GM12878 (cell line): ENCODE data around the gene HBA2. TPM values are rescaled to one million over a fixed set of nuclear protein-coding genes. Genes with fewer than 3 reads are reported as not detected.
A peak's percentile ranks its signal among the peaks of the same experiment; 100 is the strongest.

Source experiments
- ATAC-seq: fragments of 200-7000 bp; cut with Tn5 transposase; 3 replicates; pipeline ENCODE4 v1.9.1; 2020; ENCODE audit warnings: mild to moderate bottlenecking, moderate library complexity
- BruUV-seq: library from RNA; stranded (reverse); fragments of 400-500 nt; replicated peaks from 2 replicates; lab custom pipeline; 2021; lab: Mats Ljungman, UMichigan
- CTCF ChIA-PET: fragments of 300-600 bp; sonication (Branson Sonifier 250); formaldehyde crosslinking; extraction: SDS; loops from one replicate; lab custom pipeline; 2021; ENCODE audit warnings: inconsistent platforms; lab: Yijun Ruan, JAX
- POLR2A ChIA-PET: fragments of 350-600 bp; formaldehyde crosslinking; extraction: SDS; loops from one replicate; lab custom pipeline; 2021; ENCODE audit warnings: inconsistent platforms; lab: Charles Lee
- RAD21 ChIA-PET: fragments of 300-600 bp; sonication (Branson Sonifier 250); formaldehyde crosslinking; loops from one replicate; lab custom pipeline; 2023; ENCODE audit warnings: antibody characterized with exemption; ENCODE audit not compliant: unreplicated experiment; lab: Charles Lee
- SMC1A ChIA-PET: fragments of 300-600 bp; sonication (Branson Sonifier 250); formaldehyde crosslinking; loops from one replicate; lab custom pipeline; 2023; ENCODE audit not compliant: unreplicated experiment, uncharacterized antibody; lab: Charles Lee
- DNase-seq: peaks from one replicate; pipeline ENCODE4 v3.0.0-alpha.2; 2011; ENCODE audit warnings: low read depth, low spot score
- FAIRE-seq: peaks from 3 replicates; lab custom pipeline; 2011; peaks lifted over from hg19 to GRCh38; lab: Jason Lieb, UNC
- H2AFZ ChIP-seq: 2 replicates; pipeline ENCODE4 v1.6.0; 2011; ENCODE audit warnings: low read depth, low read length, control low read depth; ENCODE audit not compliant: control insufficient read depth
- H3K27ac ChIP-seq: 2 replicates; pipeline ENCODE4 v1.5.1; 2011; ENCODE audit warnings: control low read depth; ENCODE audit not compliant: control insufficient read depth, insufficient read depth
- H3K27me3 ChIP-seq, 2 experiments: replicated peaks in 1 of 2; 2 replicates each; pipeline versions ENCODE4 v1.6.0 to v1.6.1; 2011; ENCODE audit warnings: low read length in 1 of 2; ENCODE audit not compliant: control insufficient read depth in 2 of 2, insufficient read depth in 2 of 2
- H3K36me3 ChIP-seq, 2 experiments: 2 replicates each; pipeline ENCODE4 v1.5.1; 2011; ENCODE audit warnings: low read length in 1 of 2; ENCODE audit not compliant: control insufficient read depth in 2 of 2, insufficient read depth in 2 of 2
- H3K4me1 ChIP-seq: 2 replicates; pipeline ENCODE4 v1.6.1; 2011; ENCODE audit warnings: mild to moderate bottlenecking, low read length, moderate library complexity, mixed read lengths; ENCODE audit not compliant: control insufficient read depth, insufficient read depth
- H3K4me2 ChIP-seq: 2 replicates; pipeline ENCODE4 v1.6.0; 2011; ENCODE audit warnings: control low read depth; ENCODE audit not compliant: control insufficient read depth, insufficient read depth
- H3K4me3 ChIP-seq: fragments of 200-600 bp; sonication (generic); 2 replicates; pipeline ENCODE4 v1.5.1; 2016
- H3K79me2 ChIP-seq: 2 replicates; pipeline ENCODE4 v1.6.0; 2011; ENCODE audit warnings: low read length; ENCODE audit not compliant: control insufficient read depth, insufficient read depth
- H3K9ac ChIP-seq: 2 replicates; pipeline ENCODE4 v1.8.0; 2011; ENCODE audit warnings: low read length, control low read depth, mixed read lengths; ENCODE audit not compliant: control insufficient read depth, insufficient read depth
- H3K9me3 ChIP-seq: replicated peaks from 3 replicates; pipeline ENCODE4 v1.5.1; 2011; ENCODE audit warnings: mild to moderate bottlenecking, low read length; ENCODE audit not compliant: control insufficient read depth, insufficient read depth
- H4K20me1 ChIP-seq: 2 replicates; pipeline ENCODE4 v1.6.0; 2011; ENCODE audit not compliant: control insufficient read depth, insufficient read depth
- BCL3 ChIP-seq: IDR thresholded peaks from 2 replicates; pipeline ENCODE4 v1.6.1; 2011; ENCODE audit warnings: borderline replicate concordance, low read depth, mild to moderate bottlenecking, moderate library complexity, low read length; ENCODE audit not compliant: insufficient read depth, poor library complexity, severe bottlenecking
- CREB1 ChIP-seq: IDR thresholded peaks from 2 replicates; pipeline ENCODE4 v1.6.1; 2012; ENCODE audit warnings: low read depth, mild to moderate bottlenecking, inconsistent platforms
- ETV6 ChIP-seq, 2 experiments: fragments of 450-650 bp in 1 of 2; IDR thresholded peaks in 1 of 2; conservative IDR thresholded peaks in 1 of 2; 2 replicates each; pipeline ENCODE4 v1.6.1; 2014; ENCODE audit warnings: antibody characterized with exemption in 1 of 2, borderline replicate concordance in 1 of 2, low read depth in 1 of 2, mild to moderate bottlenecking in 1 of 2, moderate library complexity in 1 of 2
- FOXM1 ChIP-seq: IDR thresholded peaks from 2 replicates; pipeline ENCODE4 v1.6.1; 2012; ENCODE audit warnings: low read depth, mild to moderate bottlenecking, inconsistent platforms, low read length, moderate library complexity
- GATAD2B ChIP-seq: fragments of 450-650 bp; conservative IDR thresholded peaks from 2 replicates; pipeline ENCODE4 v1.6.1; 2017; ENCODE audit warnings: low read depth, mild to moderate bottlenecking, moderate library complexity
- HCFC1 ChIP-seq: fragments of 150-350 bp; IDR thresholded peaks from 2 replicates; pipeline ENCODE4 v1.6.1; 2014; ENCODE audit warnings: low read length
- MTA2 ChIP-seq: fragments of 450-650 bp; IDR thresholded peaks from 2 replicates; pipeline ENCODE4 v1.6.1; 2016; ENCODE audit warnings: low read depth, mild to moderate bottlenecking, moderate library complexity
- NRF1 ChIP-seq: conservative IDR thresholded peaks from 2 replicates; pipeline ENCODE4 v1.6.1; 2011; ENCODE audit warnings: mild to moderate bottlenecking, low read depth, low read length, improper control_type of control experiment
- RAD51 ChIP-seq: fragments of 450-650 bp; IDR thresholded peaks from 2 replicates; pipeline ENCODE4 v1.6.1; 2016; ENCODE audit warnings: moderate library complexity, mild to moderate bottlenecking, inconsistent platforms
- ZBTB40 ChIP-seq: fragments of 450-650 bp; IDR thresholded peaks from 2 replicates; pipeline ENCODE4 v1.6.1; 2016; ENCODE audit warnings: mild to moderate bottlenecking, moderate library complexity, borderline replicate concordance
- WGBS: methylation state at CpG from one replicate; pipeline ENCODE4 v1.1.6; 2016; ENCODE audit warnings: low lambda C conversion rate; ENCODE audit not compliant: insufficient replicate concordance, insufficient coverage; ENCODE audit errors: missing lambda C conversion rate; 5-methylcytosine and 5-hydroxymethylcytosine counted together
- in situ Hi-C: fragments of 300-500 bp; cut with MboI; formaldehyde crosslinking; loops from 9 replicates; pipeline ENCODE4 v1.14.3; 2018; ENCODE audit warnings: mixed read lengths
- intact Hi-C: fragments of 100-400 bp; cut with micrococcal nuclease; formaldehyde crosslinking; loops from one replicate; pipeline ENCODE4 v1.14.2; 2022; ENCODE audit not compliant: unreplicated experiment
- polyA plus RNA-seq, 11 experiments: library from polyadenylated mRNA; depleted of rRNA in 4 of 11; unstranded in 6 of 11; stranded (reverse) in 5 of 11; fragments of >200 nt; fragmentation: Nextera tagmentation in 4 of 11; fragmentation: Illumina TruSeq in 1 of 11; extraction: Ambion mirVana in 4 of 11; extraction: Trizol in 1 of 11; gene quantifications; 1 replicate in 1 of 11; 2 replicates in 10 of 11; pipeline versions ENCODE4 v1.2.1 to v1.2.3, GENCODE V29; 2011 to 2016; ENCODE audit warnings: inconsistent platforms in 2 of 11, missing spikeins in 2 of 11, low read depth in 1 of 11
- total RNA-seq, 4 experiments: library from RNA; depleted of rRNA in 3 of 4; stranded (reverse); fragments of >200 nt in 3 of 4; fragmentation: Illumina TruSeq in 1 of 4; extraction: Trizol in 1 of 4; gene quantifications; 2 replicates each; pipeline versions ENCODE4 v1.2.1 to v1.2.3, GENCODE V29; 2013 to 2021
- TF ChIP-seq, protein P1 (sequence below): IDR thresholded peaks from 2 replicates; pipeline ENCODE4 v1.6.1; 2012; ENCODE audit warnings: low read depth, low read length, improper control_type of control experiment

Gene HBA2
- total and polyA plus RNA-seq, 10 of the 15 experiments (the other 5 are each of a cell fraction or from before 2014, with no cell fraction given): 0.30 to 0.96 (median 0.92) TPM; not detected in 7

DNA sequence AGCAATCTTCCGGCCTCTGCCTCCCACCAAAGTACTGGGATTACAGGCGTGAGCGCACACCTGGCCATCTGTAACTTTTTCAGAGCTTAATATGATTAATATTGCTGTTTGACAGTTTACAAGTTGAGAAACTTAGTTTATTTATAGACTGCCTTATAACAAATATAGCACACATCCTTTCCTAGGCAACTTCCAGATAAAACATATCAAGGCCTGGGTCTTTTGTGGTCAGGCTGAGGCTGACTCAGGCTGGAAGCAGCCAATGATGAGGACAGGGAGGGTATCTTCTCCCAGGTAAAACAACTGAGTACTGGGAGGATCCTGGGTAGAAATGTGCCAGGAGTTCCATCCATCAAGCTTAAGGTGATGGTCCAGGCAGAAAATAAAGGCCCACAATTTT lies 40.3 kb downstream of the HBA2 start (continued):
- TF ChIP-seq ZBTB40 (no peak), HCFC1 (no peak), FOXM1 (no peak), BCL3 (no peak)

DNA sequence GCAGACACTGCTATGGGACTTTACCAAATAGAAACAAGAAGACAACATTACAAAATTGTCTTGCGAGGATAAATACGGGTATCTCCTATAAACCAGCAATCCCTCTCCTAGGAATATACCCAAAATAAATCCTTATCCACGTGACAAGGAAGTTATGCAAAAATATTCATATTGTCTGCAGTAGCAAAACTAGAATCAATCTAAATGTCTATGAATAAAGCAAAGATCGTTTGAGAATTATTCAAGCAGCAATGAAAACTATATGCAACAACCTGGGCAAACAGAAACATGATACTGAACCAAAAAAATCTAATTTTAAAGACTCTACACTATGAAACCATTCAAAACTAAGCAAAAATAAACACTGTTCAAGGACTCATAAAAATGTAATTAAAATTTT lies 47.3 kb downstream of the HBA2 start:
- Histone ChIP-seq H4K20me1 (no peaks in the 10 kb centered on the region), H3K27ac (no peak overlapping the region), H3K4me3 (no peak overlapping the region), H3K9ac (no peak overlapping the region), H3K36me3 (peaks cover 11 to 33% of the 10 kb centered on the region in 2 experiments), H2AFZ (no peak overlapping the region), H3K9me3 (no peaks in the 10 kb centered on the region), H3K4me1 (no peaks in the 10 kb centered on the region), H3K27me3 (no peaks in the 10 kb centered on the region), H3K4me2 (no peak overlapping the region), H3K79me2 (peaks cover 1% of the 10 kb centered on the region)
- in situ Hi-C loops: no loop called here
- ATAC-seq: no peak
- DNase-seq: no peak
- ChIA-PET SMC1A (no interaction called here), RAD21 (no interaction called here), POLR2A (no interaction called here), CTCF (interaction anchor here (0.6 to 1.1 kb wide), 2 partner anchors 32 to 1394 kb away, joined by 3 read pairs; no protein-coding TSS in a partner anchor)
- FAIRE-seq: peak; percentile 56
- no peak for TF ChIP-seq MTA2
- TF ChIP-seq, protein P1, sequence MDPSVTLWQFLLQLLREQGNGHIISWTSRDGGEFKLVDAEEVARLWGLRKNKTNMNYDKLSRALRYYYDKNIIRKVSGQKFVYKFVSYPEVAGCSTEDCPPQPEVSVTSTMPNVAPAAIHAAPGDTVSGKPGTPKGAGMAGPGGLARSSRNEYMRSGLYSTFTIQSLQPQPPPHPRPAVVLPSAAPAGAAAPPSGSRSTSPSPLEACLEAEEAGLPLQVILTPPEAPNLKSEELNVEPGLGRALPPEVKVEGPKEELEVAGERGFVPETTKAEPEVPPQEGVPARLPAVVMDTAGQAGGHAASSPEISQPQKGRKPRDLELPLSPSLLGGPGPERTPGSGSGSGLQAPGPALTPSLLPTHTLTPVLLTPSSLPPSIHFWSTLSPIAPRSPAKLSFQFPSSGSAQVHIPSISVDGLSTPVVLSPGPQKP: no peak
- TF ChIP-seq RAD51: no peak
- no peak for TF ChIP-seq GATAD2B
- TF ChIP-seq NRF1: no peak
- TF ChIP-seq ETV6 (conservative IDR thresholded peaks at IDR 0.05 in 1 of 2, IDR thresholded peaks at IDR 0.05 in 1 of 2; ENCODE audit: borderline replicate concordance in 1 of 2, low read depth in 1 of 2): no peak
- TF ChIP-seq CREB1: no peak
- WGBS: 71% methylated on average over 4 of the region's 4 CpGs
- BruUV-seq: TSS peak; percentile 34
- intact Hi-C loops: no loop called here
